T-helper 9 cell (primary cell): ENCODE results near the gene LBX1.

ENCODE experiments used
- DNase-seq: peaks from one replicate; pipeline ENCODE4 v3.0.0-alpha.2; 2020

The LBX1 gene

GRCh38 chr10:101241840-101242707, 12.8 kb upstream of the LBX1 start:
- no peak for DNase-seq

GRCh38 chr10:101238732-101239105, 9.5 kb upstream of the LBX1 start:
- no peak for DNase-seq

DNA sequence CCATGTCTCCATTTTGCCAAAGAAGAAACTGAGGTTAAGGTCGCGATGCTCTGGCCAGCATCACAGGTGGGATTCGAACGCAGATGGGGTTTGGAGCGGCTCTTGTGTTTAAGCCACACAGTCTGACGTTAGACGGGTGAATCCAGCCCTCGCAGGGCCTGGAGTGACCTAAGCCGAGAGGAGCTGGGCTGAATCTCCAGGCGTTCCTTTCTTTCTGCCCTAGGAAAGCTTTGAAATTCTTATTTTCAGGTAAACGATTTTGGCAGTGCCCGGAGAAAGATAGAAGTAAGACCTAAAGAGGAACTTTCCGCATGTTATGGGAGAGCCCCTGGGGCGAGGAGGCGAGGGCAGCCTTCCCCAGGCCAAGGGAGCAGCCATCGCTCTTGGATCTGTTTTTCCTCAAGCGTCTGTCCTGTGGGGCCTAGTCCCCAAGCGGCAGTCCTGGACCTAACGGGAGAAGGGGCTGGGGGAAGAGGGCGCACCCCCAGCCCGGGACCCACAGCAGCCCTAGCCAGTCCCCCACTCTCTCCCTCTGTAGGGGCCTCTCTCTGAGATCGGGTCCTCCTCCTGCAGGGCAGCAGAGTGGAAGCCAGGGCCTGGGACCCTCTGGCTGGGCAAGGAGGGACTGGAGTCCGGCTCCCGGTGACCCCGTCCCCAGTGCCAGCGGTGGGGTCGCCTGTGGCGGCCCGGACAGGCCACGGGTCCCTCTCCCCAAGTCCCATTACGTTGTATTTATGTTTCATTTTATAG, 8.9 kb upstream of the LBX1 start:
- no peak for DNase-seq

DNA sequence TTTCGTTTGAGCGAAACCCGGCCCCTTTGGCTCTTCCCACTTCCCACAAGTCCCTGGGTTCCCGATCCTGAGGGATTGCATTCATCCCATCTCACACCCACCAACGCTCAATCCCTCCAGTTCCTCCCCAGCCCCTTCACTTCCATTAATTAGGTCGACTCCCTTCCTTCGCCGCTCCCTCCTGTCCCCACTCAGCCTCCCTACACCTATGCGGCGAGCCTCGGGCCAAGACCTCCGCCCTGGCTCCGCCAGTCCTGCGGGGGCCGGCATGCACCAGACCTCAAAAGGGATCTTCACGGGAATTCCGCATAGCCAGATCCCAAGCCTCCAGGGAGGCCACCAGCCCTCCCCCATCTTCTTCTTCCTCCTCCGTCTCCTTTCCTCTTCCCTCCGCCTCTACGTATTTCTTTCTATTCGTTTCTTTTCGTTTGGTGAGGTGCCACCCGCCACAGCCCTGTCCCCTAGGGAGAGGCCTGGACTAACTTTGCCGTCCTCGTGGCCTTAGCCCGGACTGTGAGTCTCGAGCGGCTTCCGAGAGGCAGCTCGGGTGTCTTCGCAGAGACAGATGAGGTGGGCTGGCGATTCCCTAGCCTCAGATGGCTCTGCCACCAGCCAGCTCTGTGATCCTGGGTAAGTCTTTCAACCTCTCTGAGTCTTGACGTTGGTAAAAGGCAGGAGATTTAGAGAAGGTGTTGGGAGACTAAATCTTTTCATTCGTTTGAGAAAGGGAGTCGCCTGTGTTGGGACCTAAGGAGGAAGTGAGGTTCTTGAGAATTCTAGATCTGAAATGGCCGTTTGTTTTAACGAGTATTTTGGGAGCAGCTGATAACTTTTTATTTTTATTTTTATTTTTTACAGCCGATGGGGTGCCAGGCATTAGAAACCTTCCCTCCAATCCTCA, 8.1 kb upstream of the LBX1 start:
- DNase-seq: no peak

DNA sequence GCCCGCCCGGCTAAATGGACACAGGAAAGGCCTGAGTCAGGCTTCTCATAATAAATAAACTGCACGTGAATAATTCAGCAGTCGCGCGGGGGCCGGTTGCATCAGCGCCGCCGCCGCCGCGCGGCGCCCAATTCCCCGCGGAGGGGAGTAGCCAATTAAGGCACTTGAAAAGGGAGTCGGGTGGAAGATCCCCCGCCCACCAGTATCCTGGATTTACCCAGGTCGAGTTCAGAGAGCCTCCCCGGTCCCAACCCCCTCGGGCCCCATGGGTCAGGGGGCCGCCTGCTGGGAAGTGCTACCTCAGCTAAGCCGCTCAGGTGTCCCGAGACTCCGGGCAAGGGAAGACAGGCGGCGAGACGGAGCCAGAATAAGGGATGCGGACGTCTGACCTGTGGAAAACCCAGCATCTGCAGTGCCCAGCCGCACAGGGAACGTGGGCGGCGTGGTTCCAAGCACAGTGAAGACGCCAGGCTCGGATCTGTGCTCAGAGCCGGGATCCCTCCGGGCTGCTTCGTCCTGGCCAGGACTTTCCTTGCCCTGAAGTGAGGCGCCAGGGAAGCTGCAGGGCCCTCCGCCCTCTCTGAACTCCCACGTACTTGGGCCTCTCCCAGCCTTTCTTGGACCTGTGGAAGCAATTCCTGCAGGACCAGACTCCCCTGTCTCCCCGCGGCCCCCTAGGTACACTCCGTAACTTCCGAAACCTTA, 7.3 kb upstream of the LBX1 start:
- no peak for DNase-seq

- no peak for DNase-seq
These were observed 6.5 kb upstream of the LBX1 start for GRCh38 chr10:101235766-101236165.

DNA sequence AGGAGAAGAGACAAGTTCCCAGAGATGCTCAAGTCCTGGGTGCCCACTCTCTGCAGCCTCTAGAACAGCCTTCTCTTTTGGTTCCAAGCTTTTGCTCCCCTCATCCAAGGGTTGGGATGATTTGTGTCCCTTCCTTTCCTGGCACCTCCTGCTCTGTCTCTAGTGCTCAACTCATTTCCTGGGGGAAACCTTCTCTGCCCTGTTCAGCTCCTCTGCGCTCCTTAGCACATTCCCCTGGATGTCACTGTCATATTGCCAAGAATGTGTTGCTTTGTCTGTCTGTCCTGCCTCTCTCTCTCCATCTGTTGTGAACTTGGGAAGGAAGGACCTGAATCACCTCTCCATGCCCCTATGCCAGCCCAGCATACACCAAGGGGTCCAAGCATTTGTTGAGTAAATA, 5.1 kb upstream of the LBX1 start:
- DNase-seq: no peak

DNA sequence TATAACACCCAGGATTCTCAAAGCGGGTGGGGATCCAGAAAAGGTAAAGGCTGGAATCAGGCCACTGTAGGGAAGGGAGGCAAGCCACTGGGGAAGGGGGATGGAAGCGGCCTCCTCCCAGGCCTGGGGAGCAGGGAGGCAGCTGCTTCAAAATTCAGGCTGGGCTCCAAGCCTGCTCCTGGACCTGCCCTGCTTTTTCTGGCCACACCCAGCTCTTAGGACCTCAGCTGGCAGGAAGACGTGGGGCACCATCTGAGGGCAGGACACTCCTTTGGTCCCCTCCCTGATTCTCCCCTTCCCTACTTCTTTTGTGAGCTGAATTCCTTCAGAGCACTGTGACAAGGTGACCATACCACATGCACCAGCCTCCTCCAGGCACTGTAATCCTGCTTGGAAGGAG, 4.6 kb upstream of the LBX1 start:
- DNase-seq: no peak

GRCh38 chr10:101233443-101233842, 4.2 kb upstream of the LBX1 start:
- no peak for DNase-seq

DNA sequence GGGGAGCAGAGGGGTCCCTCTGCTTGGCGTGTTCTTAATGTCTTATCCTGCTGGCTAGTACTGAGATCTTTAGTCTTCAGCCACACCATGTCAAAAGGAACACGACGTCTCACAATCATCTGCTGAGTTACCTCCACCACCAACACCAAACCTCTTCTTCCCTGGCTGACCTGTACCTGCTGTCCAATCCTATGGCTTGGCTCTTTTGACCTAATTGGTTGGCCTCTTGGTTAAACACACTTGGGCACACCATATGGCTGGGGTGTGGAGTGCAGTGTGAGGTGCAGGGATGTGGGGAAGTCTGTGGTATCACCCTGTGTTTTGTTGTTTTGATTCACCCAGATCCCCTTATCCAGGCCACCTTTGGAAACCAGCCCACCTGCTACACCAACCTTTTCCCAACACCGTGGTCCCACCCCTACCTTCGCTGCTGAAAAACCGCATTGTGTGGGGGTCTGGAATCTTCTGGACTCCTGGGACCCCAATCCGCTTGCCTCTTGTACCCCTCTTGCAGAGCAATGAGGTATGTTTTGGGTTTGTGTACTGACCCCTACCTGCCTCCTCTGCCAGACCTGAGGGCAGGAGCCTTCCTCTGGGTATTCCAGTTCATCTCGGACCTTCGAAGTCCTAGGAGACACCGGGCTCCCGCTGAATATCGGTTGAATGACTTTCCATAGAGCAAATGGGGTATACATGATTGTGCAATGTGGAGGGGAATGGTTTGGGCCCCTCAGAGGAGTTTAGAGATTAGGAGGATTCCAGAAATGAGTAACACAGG, 2.8 kb upstream of the LBX1 start:
- DNase-seq: no peak

DNA sequence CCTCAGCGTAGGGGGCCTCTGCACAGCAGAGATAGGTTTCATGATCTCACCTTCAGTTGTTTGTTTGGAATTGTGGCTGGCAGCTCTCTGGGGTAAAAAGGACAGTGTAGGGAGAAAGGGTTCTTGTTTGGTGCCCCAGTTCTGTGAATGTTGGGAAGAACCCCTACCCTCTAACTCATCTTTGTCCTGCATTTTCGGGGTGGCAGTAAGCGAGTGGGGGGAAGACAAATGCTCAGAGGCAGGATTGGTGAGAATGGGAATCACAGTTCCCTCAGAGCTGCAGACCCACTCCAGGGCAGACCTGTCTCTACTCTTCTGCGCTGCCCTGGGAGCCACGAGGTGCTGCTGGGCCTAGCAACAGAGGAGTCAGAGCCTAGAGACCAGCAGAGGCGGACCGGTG, 1.8 kb upstream of the LBX1 start:
- DNase-seq: no peak

DNA sequence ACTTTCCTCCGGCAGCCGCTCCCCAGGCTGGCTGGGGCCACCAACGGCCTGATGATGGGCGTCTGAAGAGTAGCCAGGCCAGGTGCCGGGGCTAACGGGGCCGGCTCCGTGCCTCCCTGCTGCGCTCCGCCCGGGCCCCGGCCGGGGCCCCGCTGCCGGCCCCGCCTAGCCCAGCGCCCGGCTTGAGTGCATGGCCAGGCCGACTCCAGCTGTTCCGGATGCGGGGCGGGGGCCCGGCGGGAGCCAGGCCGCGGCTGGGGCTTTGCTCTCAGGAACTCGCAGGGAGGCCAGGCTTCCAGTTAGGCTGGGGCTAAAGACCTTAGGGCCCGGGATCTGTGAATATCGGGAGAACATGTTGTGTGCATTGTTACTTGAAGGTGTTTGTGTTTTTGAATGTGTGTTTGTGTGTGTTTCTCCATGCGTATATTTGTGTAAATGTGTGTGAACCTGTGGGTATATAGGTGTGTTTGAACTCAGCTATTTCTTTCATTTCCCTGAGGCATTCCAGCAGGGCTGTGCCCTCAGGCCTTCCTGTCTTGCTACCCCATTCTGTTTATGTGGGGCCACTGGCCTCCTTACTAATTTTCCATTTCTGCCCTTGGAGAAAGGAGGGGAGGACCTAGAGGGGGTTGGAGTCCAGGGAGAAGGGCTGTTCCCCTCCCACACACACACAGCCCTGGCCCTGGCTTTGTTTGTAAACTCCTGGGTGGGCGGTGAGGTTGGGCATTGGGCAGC, 1.1 kb upstream of the LBX1 start:
- no peak for DNase-seq

- DNase-seq: no peak
These were observed 347 bp downstream of the LBX1 start for GRCh38 chr10:101228966-101229265.

GRCh38 chr10:101228153-101228965, 904 bp downstream of the LBX1 start:
- no peak for DNase-seq

GRCh38 chr10:101227429-101228152, 1.7 kb downstream of the LBX1 start:
- no peak for DNase-seq

GRCh38 chr10:101226491-101227428, 2.5 kb downstream of the LBX1 start:
- DNase-seq: no peak

GRCh38 chr10:101225846-101226421, 3.3 kb downstream of the LBX1 start:
- no peak for DNase-seq
